NCI-H2171 (cell line): ENCODE measurements around the gene SHKBP1.
"Not testable (repeated sequence)": the region's sequence is repeated elsewhere in the genome, so short reads cannot be mapped to it uniquely, and the experiment has no call there.

Experiments used
- DNase-seq: peaks from one replicate; lab custom pipeline; 2025; lab: John Stamatoyannopoulos, UW

The SHKBP1 gene, protein sequence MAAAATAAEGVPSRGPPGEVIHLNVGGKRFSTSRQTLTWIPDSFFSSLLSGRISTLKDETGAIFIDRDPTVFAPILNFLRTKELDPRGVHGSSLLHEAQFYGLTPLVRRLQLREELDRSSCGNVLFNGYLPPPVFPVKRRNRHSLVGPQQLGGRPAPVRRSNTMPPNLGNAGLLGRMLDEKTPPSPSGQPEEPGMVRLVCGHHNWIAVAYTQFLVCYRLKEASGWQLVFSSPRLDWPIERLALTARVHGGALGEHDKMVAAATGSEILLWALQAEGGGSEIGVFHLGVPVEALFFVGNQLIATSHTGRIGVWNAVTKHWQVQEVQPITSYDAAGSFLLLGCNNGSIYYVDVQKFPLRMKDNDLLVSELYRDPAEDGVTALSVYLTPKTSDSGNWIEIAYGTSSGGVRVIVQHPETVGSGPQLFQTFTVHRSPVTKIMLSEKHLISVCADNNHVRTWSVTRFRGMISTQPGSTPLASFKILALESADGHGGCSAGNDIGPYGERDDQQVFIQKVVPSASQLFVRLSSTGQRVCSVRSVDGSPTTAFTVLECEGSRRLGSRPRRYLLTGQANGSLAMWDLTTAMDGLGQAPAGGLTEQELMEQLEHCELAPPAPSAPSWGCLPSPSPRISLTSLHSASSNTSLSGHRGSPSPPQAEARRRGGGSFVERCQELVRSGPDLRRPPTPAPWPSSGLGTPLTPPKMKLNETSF

DNA sequence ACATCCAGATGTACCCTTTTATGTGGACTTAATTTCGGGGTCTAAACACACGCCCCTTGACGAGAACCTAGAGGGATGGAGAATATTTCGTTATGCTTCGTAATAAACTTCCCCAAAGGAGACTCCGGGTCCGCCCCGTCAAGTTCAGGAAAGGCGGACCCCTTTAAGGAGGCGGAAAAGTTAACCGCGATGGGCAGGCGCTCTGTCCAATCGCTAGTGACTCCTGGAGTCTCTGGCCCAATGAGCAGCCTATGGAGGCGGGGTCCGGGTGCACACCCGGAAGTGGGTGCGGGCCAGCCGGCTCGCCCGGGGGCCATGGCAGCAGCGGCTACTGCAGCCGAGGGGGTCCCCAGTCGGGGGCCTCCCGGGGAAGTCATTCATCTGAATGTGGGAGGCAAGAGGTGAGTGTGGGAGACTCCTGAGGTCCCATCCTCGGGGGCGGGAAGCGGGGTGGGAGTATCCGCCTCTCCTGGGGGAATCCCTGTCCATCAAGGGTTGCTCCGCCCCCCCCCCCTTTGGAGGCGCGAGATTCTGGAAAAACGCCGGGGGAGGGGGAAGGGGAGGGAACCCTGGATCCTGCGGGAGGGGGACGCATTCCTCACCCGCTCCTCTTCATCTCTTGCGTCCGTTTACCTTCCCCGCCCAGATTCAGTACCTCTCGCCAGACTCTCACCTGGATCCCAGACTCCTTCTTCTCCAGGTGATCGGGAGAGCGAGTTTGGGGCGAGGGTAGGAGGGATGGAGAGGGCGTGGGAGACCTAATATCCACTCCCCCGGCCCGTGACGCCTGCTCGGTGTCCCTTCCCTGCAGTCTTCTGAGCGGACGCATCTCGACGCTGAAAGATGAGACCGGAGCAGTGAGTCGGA lies at the start of gene SHKBP1:
SHKBP1 (plus strand) TSS at position 289 of the 867 bp plus-strand sequence; CDS start at position 316, 27 bp downstream.
- peak; percentile 95 for DNase-seq

DNA sequence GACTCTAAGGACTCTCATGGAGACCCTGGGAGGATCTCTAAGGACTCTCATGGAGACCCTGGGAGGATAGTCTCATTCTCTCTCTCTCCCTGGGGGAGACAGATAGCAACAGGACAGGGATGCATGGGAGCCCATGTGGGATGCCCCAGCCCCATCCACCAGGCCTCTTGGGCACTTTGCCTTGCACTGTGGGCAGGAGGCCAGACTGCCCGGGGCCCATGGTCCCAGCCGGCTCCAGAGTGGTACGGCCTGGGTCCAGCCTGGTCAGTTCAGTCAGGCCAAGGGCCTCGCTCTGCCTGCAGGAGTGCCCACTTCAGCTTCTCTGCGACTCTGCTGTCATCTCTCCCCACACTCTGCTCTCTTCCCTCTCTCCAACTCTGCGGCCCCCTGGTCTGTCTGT lies 48.6 kb upstream of the SHKBP1 start:
- DNase-seq, result no peak

DNA sequence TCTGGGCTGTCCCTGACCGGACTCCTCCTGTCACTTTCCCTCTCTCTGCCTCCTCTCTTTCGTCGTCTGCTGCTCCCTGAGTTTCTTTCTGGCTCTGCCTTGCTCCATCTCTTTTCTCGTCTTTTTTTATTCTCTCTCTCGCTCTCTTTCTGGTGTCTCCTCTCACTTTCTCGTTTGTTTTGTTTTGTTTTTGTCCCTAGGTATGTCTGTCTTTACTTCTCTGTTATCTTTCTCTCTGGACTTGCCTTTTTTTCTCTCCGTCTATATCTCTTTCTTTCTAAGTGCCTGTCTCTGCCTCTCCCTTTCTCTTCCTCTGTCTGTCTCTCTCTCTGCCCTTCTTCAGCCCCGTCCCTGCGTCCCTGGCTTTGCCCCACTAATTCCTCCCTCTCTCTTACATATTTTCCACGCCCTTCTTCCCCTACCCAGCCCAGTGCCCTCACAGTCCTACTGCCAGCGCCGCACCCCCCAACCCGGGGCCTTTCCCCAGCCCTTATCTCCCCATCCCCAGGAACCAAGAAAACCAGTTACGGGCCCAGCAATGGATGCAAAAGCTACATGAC lies 48.1 kb upstream of the SHKBP1 start:
- no peak for DNase-seq

DNA sequence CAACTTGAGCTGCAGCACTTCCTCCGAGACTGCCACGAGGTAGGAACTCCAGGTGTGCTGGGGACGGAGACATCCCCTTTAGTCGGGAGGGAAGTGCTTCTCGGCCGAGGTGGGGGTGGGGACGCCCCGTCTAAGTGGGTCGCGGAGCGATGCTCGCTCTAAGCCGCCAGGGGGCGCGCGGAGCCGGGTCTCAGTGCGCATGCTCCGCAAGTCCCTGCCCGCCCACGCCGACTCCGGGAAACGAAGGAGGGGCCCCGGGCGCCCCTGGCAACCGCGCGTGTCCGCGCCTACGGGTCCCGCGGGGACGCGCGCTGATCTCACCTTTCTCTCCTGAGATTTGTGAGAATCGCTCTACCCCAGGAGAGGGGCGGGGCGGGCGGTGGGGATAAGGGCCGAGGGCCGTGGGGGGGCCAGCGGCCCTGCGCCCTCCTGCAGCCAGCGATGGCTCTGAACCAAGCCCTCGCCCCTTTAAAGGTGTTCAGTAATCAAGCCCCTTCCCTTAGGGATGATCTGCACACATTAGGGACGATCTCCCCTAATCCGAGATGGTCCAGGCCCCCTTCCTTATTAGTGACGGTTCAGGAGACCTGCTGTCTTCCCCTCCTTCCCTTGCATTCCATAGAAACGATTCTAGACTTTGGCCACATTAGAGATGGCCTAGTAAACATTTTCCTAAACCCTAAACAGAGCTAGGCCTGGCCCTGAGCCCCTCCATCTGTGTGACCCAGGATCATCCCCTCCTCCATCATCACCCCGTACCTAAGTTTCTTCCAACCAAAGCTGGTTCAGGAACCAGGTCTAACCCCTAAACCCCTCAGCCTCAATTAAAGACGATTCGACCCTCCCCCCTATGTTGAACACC lies 47.3 kb upstream of the SHKBP1 start:
- peak; percentile 95 for DNase-seq

DNA sequence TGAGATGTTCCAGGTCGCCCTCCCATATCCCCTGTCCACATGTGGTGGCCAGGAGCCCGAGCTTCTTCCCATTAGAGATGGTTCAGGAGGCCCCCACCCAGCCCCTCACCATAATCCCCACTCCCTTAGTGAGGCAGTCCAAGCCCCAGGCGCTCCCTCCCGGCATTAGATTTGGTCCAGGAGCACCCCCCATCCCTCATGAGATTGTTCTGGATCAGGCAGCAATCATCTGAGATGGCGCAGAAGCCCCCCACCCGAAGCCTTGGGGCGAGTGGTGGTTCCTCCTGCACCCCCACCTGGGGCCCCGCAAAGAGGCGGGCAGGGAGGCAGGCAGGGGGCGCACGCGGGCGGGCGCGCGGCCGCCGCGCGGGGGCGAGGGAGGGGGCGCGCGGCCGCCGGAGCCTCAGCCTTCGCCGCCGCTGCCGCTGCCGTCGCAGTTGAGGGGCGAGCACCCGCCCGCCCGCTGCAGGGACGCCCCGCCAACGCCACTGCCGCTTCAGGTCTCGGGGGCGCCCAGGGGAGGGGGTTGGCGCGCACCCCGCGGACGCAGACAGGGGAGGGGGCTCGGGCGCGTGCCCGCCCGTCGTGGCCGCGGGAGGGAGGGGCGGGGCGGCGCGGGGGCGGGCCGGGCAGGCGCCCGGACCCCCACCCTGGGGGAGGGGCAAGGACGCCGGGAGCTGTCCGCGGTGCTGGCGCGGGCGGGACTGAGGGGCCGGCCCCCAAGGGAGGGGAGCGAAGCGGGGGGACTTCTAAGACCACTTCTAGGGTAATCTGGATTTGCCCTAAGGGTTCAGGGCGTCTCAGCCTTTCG lies 46.4 kb upstream of the SHKBP1 start:
- DNase-seq, result peak; percentile 50

DNA sequence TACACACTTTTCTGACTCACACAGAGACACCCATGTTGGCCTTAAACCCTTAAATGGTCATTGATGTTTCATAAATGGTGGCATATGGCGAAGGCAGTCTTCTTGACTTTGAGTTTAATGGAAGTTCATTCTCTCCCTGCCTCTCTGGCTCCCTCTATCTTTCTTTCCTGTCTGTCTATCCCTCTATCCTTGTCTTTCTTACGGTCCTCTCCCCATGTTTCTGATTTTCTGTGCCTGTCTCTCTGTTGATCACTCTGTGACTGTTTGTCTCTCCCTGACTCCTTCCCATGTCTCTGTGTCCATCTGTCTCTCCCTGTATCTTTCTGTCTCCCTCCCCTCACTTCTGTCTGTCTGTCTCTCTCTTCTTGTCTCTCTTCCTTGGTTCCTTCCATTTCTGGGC lies 43.2 kb upstream of the SHKBP1 start:
- DNase-seq, result no peak

DNA sequence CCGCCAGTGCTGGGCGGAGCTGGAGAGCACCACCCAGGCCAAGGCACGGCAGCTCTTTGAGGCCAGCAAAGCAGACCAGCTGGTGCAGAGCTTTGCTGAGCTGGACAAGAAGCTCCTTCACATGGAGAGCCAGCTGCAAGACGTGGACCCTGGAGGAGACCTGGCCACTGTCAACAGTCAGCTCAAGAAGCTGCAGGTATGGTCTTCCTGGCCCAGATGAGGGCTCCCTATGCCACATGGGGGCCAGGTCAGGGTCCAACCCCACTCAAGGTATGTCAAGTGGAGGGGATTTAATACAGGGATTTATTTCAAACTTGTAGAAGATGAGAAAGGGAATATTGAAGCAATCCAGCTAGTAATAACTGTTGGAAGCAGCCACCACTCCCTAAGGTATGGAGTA lies 42.5 kb upstream of the SHKBP1 start:
- no peak for DNase-seq

DNA sequence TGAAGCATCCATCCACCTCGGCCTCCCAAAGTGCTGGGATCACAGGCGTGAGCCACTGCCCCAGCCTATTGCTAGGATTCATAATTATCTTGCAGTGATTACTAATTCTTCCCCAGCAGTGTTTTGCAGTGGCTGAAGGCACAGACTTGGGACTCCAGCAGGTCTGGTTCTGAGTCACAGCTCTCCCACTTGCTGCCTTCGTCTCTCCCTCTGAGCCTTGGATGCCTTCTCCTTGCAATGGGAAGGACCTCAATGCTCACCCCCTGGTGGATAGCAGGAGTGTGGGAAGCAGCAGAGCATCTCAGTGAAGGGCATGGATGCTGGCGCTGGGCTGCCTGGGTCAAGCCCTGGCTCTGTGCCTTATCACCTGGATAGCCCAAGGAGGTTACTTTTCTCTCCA lies 37.6 kb upstream of the SHKBP1 start:
- no peak for DNase-seq

DNA sequence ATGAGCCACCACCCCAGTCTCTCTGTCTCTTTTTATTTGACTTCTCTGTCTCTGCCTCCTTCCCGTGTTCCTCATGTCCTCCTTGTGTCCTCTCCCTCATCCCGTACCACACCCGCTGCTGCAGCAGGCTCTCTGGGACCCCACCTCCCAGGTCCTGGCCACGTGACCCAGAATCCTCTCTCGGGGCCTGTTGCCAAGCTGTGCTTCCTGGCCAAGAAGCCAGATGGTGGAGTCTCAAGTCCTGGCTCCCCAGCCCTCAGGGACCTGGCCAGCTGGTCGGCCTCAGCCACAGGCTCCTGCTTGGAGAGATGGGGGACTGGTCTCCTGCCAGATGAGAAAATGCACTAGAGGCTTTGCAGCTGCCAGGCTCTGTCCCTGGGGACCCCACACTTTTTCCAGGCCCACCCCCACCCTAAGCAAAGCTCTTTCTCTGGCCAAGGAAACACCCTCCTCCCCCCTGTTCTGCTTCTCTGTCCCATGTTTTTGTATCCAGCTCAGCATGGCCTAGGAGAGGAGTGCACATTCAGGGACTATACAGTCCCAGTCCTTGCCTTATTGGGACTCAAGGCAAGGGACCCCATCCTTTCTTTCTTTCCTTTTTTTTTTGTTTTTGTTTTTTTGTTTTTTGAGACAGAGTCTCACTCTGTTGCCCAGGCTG lies 34.3 kb upstream of the SHKBP1 start:
- DNase-seq, result peak; percentile 98

DNA sequence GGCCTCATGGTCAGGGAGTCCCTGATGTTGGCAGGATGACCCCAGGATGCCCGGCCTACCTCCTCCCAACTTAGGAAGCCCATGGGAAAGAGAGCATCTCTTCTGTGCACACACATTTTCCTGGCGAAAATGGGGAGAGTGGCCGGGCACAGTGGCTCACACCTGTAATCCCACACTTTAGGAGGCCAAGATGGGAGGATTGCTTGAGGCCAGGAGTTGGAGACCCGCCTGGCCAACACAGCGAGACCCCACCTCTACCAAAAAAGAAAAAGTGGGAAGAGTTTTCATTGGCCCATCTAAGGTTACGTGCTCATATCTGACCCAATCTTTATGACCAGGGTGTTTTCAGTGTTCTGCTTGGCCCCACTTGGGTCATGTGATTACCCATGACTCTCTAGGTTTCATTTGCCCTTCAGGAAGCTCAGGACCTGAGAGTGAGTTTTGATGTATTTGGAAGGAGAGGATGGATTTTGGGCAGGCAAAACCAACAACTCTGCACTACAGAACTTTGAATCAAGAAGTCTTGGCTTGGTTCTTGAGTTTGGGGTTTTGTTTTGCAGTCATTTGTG lies 33.6 kb upstream of the SHKBP1 start:
- DNase-seq, result no peak

DNA sequence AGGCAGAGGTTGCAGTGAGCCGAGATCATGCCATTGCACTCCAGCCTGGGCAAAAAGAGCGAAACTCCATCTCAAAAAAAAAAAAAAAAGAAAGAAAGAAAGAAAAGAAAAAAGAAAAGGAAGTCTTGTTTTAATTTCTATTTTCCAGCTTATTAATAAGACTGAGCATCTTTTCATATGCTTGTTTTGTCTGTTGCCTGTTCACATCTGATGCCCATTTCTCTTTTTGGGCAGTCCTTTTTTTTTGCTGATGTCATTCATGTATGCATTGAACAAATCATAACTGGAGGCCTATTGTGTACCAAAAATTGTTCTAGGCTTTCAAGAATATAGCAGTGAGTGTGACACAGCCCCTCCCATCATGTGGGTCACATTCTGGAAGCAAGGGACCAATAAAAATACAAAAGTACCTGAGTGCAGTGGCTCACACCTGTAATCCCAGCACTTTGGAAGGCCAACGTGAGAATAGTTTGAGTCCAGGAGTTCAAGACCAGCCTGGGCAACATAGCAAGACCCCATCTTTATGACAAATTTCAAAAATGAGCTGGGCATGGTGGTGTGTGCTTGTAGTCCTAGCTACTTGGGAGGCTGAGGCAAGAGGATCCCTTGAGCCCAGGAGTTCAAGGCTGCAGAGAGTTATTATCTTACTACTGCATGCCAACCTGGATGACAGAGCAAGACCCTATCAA lies 30.4 kb upstream of the SHKBP1 start:
- DNase-seq, result not testable (repeated sequence)

DNA sequence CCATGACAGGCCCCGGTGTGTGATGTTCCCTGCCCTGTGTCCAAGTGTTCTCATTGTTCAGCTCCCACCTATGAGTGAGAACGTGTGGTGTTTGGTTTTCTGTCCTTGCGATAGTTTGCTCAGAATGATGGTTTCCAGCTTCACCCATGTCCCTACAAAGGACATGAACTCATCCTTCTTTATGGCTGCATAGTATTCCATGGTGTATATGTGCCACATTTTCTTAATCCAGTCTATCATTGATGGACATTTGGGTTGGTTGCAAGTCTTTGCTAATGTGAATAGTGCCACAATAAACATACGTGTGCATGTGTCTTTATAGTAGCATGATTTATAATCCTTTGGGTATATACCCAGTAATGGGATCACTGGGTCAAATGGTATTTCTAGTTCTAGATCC lies 29.5 kb upstream of the SHKBP1 start:
- not testable (repeated sequence) for DNase-seq

DNA sequence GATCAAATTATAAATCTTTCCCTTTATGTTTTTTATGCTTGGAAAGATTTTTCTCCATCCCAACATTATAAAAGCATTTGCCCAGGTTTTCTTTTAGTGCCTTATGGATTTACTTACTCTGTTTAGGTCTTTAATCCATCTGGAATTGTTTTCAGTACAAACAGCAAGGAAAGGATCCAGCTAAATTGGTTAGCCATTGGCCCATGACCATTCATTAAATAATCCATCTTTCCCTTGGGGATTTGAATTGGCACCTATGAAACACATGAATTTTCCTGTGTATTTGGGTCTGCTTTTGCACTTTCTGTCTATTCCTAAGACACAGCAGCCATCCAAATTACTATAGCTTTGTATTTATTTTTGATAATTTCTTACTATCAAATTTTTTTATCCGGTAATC lies 28.8 kb upstream of the SHKBP1 start:
- no peak for DNase-seq

DNA sequence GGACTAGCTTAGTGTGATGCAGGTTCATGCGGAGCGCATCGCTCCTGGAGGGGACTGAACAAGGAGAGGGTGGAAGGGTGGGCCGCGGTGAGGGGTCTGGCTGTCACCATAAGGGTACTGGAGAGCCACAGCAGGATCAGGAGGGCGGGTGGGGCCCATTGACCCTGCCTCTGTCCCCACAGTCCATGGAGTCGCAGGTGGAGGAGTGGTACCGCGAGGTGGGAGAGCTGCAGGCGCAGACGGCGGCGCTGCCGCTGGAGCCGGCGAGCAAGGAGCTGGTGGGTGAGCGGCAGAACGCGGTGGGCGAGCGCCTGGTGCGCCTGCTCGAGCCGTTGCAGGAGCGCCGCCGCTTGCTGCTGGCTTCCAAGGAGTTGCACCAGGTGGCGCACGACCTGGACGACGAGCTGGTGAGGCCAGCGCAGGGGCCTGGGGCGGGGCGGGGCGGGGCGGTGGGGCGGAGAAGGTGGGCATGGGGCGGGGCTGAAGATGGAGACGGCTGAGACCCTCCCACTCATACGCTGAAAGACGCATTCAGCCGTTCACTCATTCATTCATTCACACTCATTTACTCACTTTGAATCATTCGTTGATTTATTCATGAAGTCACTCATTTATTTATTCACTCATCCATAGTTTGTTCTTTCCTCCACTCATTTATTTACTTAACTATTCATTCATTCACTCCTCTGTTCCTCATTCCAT lies 27.5 kb upstream of the SHKBP1 start:
- no peak for DNase-seq

DNA sequence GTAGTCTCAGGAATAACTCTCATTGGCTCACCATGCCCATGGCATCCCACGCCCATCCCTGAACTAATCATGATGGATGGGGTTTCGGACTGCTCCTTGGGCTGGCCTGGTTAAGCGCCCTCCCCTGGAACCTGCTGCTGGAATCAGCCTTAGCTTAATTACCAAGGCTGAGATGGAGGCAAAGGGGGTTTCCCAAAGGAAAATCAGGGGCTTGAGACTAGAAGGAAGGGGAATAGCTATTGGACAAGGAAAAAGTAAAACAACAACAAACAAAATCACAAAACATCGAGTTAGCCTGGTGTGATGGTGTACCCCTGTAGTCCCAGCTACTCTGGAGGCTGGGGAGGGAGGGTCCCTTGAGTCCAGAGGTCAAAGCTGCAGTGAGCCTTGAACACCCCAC lies 25.7 kb upstream of the SHKBP1 start:
- no peak for DNase-seq

DNA sequence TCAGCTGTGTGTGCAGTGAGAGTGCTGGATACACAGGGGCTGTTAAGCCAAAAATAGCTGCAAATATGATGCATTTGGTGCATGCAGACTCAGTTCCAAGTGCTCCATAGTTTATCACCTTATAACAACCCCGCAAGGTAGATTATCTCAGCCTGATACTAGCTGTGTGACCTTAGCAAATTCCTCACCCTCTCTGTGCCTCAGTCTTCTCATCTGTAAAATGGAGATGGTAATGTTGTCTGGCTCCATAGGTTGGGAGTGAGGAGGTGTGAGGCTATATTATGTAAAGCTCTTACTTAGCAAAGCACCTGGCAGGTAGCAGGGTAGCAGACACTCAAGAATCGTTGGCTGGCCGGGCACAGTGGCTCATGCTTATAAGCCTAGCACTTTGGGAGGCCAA lies 23.8 kb upstream of the SHKBP1 start:
- no peak for DNase-seq

DNA sequence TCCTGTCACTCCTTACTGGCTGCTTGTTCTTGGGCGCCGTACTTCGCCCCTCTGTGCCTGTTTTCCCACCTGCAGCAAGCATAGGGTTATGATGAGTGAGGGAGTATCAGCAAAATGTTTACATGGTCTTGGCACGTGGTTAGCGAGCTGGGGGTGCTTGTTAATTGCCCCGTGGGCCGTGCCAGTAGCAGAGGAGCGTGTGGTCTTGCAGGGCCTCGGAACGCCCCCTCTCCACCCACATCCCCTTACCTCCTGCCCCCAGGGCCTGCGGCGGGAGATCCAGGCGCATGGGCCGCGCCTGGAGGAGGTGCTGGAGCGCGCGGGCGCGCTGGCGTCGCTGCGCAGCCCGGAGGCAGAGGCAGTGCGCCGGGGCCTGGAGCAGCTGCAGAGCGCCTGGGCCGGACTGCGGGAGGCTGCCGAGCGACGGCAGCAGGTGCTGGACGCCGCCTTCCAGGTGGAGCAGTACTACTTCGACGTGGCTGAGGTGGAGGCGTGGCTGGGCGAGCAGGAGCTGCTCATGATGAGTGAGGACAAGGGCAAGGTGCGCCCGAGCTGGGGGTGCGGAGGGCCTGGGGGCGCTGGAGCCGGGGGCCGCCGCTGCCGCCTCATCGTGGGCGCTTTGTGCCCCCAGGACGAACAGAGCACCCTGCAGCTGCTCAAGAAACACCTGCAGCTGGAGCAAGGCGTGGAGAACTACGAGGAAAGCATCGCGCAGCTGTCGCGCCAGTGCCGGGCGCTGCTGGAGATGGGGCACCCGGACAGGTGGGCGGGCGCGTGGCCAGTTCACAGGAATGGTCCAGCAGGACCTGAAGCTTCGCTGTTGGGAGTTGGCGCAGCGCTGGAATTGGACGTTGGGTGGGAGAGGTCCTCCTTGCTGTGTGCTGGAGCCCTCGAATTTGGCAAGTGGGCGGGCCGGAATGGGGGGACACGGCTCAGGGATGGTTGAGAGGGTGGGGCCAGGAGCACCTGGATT lies 22.5 kb upstream of the SHKBP1 start:
- no peak for DNase-seq
